WTC11 (cell line): Measurements from ENCODE around the gene PDE8A.

Experiments used
- ATF1 ChIP-seq: sonication (generic); formaldehyde crosslinking; IDR thresholded peaks from 2 replicates; pipeline ENCODE4 v1.8.1; 2023; ENCODE audit warnings: mild to moderate bottlenecking, moderate library complexity, missing genetic modification reagents
- ELF4 ChIP-seq: sonication (generic); formaldehyde crosslinking; IDR thresholded peaks from 2 replicates; pipeline ENCODE4 v1.8.1; 2022; ENCODE audit warnings: low read depth, mild to moderate bottlenecking, moderate library complexity, missing genetic modification reagents
- ESRRA ChIP-seq: sonication (generic); formaldehyde crosslinking; IDR thresholded peaks from 2 replicates; pipeline ENCODE4 v1.8.1; 2022; ENCODE audit warnings: mild to moderate bottlenecking, missing genetic modification reagents, borderline replicate concordance
- FOXK1 ChIP-seq: sonication (generic); formaldehyde crosslinking; IDR thresholded peaks from 2 replicates; pipeline ENCODE4 v1.8.0; 2022; ENCODE audit warnings: mild to moderate bottlenecking, moderate library complexity, missing genetic modification reagents
- JAZF1 ChIP-seq: fragments of 250-450 bp; sonication (Bioruptor Pico); IDR thresholded peaks from 2 replicates; pipeline ENCODE4 v1.9.0; 2021; ENCODE audit warnings: moderate library complexity, mild to moderate bottlenecking, inconsistent platforms
- MYBL2 ChIP-seq: sonication (generic); formaldehyde crosslinking; IDR thresholded peaks from 2 replicates; pipeline ENCODE4 v1.8.1; 2023; ENCODE audit warnings: mild to moderate bottlenecking, moderate library complexity, missing genetic modification reagents
- SP1 ChIP-seq: sonication (generic); formaldehyde crosslinking; conservative IDR thresholded peaks from 2 replicates; pipeline ENCODE4 v1.8.1; 2022; ENCODE audit warnings: missing genetic modification reagents
- TF ChIP-seq, protein P1 (sequence below): sonication (generic); formaldehyde crosslinking; IDR thresholded peaks from 2 replicates; pipeline ENCODE4 v1.8.0; 2023; ENCODE audit warnings: mild to moderate bottlenecking, missing genetic modification reagents
- TF ChIP-seq, protein P2 (sequence below): fragments of 200-600 bp; IDR thresholded peaks from 2 replicates; pipeline ENCODE4 v1.8.0; 2022; ENCODE audit warnings: antibody characterized with exemption
- TF ChIP-seq, protein P3 (sequence below): sonication (generic); formaldehyde crosslinking; IDR thresholded peaks from 2 replicates; pipeline ENCODE4 v1.8.0; 2023; ENCODE audit warnings: missing genetic modification reagents, mild to moderate bottlenecking, borderline replicate concordance
- TF ChIP-seq, protein P4 (sequence below): sonication (generic); formaldehyde crosslinking; IDR thresholded peaks from 2 replicates; pipeline ENCODE4 v1.8.0; 2022; ENCODE audit warnings: mild to moderate bottlenecking, missing genetic modification reagents
- TF ChIP-seq, protein P5 (sequence below): sonication (generic); formaldehyde crosslinking; IDR thresholded peaks from 2 replicates; pipeline ENCODE4 v1.8.1; 2023; ENCODE audit warnings: mild to moderate bottlenecking, missing genetic modification reagents, moderate library complexity
- TF ChIP-seq, protein P6 (sequence below): sonication (generic); formaldehyde crosslinking; conservative IDR thresholded peaks from 2 replicates; pipeline ENCODE4 v1.8.1; 2022; ENCODE audit warnings: mild to moderate bottlenecking, missing genetic modification reagents

DNA sequence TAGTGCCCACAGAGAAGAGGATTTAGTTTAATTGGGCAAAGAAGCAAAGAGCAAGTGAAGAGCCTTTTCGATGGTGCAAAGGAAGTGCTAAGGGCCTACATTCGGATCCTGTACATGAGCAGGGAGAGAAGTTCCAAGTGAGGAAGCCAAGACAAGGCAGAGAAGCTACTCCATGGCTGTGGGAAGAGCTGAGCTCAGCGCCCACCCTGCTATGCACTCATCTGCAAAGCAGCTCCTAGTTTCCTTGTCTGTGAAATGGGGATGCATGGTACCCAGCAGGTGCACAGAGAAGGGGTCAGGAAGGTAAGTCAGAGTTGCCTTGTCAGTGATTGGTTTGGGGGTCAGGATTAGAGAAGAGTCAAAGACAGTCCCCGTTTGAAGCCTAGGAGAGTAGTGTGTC lies 126.5 kb downstream of the PDE8A start:
- TF ChIP-seq SP1 (CRISPR knock-in tag) (no peak), FOXK1 (CRISPR knock-in tag) (no peak), ELF4 (CRISPR knock-in tag) (no peak), ATF1 (no peak), ESRRA (no peak), MYBL2 (CRISPR knock-in tag) (no peak), JAZF1 (CRISPR knock-in tag) (no peak)
- TF ChIP-seq, protein P1, sequence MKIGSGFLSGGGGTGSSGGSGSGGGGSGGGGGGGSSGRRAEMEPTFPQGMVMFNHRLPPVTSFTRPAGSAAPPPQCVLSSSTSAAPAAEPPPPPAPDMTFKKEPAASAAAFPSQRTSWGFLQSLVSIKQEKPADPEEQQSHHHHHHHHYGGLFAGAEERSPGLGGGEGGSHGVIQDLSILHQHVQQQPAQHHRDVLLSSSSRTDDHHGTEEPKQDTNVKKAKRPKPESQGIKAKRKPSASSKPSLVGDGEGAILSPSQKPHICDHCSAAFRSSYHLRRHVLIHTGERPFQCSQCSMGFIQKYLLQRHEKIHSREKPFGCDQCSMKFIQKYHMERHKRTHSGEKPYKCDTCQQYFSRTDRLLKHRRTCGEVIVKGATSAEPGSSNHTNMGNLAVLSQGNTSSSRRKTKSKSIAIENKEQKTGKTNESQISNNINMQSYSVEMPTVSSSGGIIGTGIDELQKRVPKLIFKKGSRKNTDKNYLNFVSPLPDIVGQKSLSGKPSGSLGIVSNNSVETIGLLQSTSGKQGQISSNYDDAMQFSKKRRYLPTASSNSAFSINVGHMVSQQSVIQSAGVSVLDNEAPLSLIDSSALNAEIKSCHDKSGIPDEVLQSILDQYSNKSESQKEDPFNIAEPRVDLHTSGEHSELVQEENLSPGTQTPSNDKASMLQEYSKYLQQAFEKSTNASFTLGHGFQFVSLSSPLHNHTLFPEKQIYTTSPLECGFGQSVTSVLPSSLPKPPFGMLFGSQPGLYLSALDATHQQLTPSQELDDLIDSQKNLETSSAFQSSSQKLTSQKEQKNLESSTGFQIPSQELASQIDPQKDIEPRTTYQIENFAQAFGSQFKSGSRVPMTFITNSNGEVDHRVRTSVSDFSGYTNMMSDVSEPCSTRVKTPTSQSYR (CRISPR knock-in tag), result no peak
- TF ChIP-seq, protein P2, sequence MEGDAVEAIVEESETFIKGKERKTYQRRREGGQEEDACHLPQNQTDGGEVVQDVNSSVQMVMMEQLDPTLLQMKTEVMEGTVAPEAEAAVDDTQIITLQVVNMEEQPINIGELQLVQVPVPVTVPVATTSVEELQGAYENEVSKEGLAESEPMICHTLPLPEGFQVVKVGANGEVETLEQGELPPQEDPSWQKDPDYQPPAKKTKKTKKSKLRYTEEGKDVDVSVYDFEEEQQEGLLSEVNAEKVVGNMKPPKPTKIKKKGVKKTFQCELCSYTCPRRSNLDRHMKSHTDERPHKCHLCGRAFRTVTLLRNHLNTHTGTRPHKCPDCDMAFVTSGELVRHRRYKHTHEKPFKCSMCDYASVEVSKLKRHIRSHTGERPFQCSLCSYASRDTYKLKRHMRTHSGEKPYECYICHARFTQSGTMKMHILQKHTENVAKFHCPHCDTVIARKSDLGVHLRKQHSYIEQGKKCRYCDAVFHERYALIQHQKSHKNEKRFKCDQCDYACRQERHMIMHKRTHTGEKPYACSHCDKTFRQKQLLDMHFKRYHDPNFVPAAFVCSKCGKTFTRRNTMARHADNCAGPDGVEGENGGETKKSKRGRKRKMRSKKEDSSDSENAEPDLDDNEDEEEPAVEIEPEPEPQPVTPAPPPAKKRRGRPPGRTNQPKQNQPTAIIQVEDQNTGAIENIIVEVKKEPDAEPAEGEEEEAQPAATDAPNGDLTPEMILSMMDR, result no peak
- TF ChIP-seq, protein P3, sequence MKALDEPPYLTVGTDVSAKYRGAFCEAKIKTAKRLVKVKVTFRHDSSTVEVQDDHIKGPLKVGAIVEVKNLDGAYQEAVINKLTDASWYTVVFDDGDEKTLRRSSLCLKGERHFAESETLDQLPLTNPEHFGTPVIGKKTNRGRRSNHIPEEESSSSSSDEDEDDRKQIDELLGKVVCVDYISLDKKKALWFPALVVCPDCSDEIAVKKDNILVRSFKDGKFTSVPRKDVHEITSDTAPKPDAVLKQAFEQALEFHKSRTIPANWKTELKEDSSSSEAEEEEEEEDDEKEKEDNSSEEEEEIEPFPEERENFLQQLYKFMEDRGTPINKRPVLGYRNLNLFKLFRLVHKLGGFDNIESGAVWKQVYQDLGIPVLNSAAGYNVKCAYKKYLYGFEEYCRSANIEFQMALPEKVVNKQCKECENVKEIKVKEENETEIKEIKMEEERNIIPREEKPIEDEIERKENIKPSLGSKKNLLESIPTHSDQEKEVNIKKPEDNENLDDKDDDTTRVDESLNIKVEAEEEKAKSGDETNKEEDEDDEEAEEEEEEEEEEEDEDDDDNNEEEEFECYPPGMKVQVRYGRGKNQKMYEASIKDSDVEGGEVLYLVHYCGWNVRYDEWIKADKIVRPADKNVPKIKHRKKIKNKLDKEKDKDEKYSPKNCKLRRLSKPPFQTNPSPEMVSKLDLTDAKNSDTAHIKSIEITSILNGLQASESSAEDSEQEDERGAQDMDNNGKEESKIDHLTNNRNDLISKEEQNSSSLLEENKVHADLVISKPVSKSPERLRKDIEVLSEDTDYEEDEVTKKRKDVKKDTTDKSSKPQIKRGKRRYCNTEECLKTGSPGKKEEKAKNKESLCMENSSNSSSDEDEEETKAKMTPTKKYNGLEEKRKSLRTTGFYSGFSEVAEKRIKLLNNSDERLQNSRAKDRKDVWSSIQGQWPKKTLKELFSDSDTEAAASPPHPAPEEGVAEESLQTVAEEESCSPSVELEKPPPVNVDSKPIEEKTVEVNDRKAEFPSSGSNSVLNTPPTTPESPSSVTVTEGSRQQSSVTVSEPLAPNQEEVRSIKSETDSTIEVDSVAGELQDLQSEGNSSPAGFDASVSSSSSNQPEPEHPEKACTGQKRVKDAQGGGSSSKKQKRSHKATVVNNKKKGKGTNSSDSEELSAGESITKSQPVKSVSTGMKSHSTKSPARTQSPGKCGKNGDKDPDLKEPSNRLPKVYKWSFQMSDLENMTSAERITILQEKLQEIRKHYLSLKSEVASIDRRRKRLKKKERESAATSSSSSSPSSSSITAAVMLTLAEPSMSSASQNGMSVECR, result no peak
- TF ChIP-seq, protein P4, sequence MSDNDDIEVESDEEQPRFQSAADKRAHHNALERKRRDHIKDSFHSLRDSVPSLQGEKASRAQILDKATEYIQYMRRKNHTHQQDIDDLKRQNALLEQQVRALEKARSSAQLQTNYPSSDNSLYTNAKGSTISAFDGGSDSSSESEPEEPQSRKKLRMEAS (CRISPR knock-in tag), result no peak
- TF ChIP-seq, protein P5, sequence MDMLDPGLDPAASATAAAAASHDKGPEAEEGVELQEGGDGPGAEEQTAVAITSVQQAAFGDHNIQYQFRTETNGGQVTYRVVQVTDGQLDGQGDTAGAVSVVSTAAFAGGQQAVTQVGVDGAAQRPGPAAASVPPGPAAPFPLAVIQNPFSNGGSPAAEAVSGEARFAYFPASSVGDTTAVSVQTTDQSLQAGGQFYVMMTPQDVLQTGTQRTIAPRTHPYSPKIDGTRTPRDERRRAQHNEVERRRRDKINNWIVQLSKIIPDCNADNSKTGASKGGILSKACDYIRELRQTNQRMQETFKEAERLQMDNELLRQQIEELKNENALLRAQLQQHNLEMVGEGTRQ (CRISPR knock-in tag), result no peak
- TF ChIP-seq, protein P6, sequence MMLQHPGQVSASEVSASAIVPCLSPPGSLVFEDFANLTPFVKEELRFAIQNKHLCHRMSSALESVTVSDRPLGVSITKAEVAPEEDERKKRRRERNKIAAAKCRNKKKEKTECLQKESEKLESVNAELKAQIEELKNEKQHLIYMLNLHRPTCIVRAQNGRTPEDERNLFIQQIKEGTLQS (CRISPR knock-in tag), result no peak
